ENCODE data around the gene SKI.

SKI gene

DNA sequence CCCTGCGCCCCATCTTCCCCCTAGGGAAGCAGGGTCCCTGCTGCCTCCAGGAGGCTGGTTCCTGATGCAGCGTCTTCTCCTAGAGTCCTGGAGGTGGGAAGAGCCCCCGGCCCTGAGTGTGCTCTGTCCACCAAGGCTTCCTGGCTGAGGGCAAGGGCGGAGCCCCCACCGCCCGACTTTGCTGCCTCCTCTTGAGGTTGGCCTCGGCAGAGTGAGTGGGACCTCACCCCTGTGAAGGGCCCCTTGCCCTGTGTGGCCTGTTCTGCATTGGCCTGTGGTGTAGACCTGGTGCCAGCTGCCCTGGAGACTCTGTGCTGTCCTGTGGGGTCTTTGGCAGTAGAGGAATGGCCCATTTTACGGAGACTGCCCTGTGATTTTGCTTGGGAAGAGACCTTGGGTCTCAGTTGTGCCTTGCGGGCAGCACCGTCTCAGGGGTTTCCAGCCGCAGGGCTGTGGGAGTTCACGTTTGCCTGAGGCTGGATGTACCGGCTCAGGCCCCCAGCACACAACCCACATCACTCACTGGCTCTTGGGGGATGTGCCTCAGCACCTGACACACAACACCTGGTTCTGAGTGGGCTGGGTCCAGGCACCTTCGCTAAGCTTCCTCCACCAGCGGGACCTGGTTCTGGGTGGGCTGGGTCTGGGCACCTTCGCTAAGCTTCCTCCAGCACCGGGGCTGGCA is 73.6 kb downstream of the SKI start:
- no peak overlapping the region for H3K4me3 ChIP-seq (ENCODE audit: low read depth, low read length)
- TF ChIP-seq MYC (IDR thresholded peaks at IDR 0.05; ENCODE audit: low read depth, low read length) (no peak), POLR2A (IDR thresholded peaks at IDR 0.05; ENCODE audit: extremely low read depth, insufficient read length) (no peak)
- TF ChIP-seq, protein P1, sequence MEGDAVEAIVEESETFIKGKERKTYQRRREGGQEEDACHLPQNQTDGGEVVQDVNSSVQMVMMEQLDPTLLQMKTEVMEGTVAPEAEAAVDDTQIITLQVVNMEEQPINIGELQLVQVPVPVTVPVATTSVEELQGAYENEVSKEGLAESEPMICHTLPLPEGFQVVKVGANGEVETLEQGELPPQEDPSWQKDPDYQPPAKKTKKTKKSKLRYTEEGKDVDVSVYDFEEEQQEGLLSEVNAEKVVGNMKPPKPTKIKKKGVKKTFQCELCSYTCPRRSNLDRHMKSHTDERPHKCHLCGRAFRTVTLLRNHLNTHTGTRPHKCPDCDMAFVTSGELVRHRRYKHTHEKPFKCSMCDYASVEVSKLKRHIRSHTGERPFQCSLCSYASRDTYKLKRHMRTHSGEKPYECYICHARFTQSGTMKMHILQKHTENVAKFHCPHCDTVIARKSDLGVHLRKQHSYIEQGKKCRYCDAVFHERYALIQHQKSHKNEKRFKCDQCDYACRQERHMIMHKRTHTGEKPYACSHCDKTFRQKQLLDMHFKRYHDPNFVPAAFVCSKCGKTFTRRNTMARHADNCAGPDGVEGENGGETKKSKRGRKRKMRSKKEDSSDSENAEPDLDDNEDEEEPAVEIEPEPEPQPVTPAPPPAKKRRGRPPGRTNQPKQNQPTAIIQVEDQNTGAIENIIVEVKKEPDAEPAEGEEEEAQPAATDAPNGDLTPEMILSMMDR (IDR thresholded peaks at IDR 0.05; ENCODE audit: low read depth, low read length) = no peak

DNA sequence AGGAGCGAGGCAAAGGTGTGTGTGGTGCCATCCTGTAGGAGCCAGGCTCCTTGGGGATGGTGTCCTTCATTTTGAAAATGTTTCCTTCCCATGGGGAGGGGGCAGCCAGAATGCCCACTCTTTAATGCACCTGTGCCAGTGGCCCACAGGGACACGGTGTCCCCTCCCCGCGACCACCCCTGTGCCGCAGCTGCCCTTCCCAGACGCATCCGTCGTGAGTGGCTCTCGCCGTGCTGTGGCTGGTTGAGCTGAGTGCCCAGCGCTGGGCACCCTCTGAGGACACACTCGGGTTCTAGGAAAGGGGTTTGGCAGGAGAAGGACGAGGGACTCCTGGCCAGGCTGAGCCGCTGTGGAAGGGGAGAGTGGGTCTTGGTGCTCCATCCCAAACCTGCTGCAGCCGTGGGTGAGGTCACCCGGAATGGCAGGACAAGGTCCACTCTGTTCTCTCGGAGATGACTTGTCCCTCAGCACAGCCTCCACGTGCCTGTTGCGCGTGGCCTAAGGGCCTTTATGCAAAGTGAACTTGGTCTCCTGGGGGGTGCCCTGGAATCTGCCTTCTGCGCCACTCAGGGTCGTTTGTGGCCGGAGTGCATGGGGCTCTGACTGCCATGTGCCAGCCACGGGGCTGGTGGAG is 74.3 kb downstream of the SKI start:
- H3K4me3 ChIP-seq (ENCODE audit: low read depth, low read length) = no peak overlapping the region
- DNase-seq (ENCODE audit: low read depth) = no peak
- TF ChIP-seq POLR2A (IDR thresholded peaks at IDR 0.05; ENCODE audit: extremely low read depth, insufficient read length) = no peak
- no peak for TF ChIP-seq MYC (IDR thresholded peaks at IDR 0.05; ENCODE audit: low read depth, low read length)
- TF ChIP-seq, protein P2, sequence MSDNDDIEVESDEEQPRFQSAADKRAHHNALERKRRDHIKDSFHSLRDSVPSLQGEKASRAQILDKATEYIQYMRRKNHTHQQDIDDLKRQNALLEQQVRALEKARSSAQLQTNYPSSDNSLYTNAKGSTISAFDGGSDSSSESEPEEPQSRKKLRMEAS (IDR thresholded peaks at IDR 0.05; ENCODE audit: low read depth, low read length) = no peak
- TF ChIP-seq, protein P1 (IDR thresholded peaks at IDR 0.05; ENCODE audit: low read depth, low read length) = no peak

More for the DNA sequence above, 73.6 kb downstream of the SKI start:
- DNase-seq (ENCODE audit: low read depth) = no peak

DNA sequence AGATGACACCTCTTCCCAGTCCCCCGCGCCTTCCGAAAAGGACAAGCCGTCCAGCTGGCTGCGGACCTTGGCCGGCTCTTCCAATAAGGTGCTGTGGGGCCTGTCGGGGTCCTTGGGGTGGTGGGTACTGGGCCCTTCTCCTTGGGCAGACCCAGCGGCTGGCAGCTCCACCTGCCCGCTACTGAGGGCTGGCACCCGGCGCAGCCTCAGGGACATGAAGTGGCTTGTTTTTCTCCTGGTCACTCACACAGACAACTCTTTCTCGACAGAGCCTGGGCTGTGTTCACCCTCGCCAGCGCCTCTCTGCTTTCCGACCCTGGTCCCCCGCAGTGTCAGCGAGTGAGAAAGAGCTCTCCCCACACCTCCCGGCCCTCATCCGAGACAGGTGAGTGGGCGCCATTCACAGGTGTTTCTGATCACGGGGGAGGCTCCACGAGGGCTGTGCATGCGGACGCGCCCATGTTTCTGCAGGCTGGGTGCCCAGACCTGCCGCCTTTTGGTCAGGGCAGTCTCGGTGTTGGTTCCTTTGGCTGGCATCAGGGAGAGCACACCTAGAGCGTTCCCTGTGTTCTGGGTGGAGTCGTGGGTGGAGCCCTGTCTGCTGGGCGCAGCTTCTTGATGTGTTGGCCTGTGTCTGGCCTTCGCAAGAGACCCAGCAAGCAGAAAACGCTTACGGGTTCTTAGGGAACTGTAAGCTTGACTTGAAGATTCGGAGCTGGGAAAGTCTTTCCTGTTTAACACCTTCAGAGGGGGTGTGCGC is 75.1 kb downstream of the SKI start:
- no peak for DNase-seq (ENCODE audit: low read depth)
- no peak overlapping the region for H3K4me3 ChIP-seq (ENCODE audit: low read depth, low read length)
- TF ChIP-seq MYC (IDR thresholded peaks at IDR 0.05; ENCODE audit: low read depth, low read length) = no peak
- TF ChIP-seq, protein P2 (IDR thresholded peaks at IDR 0.05; ENCODE audit: low read depth, low read length) = no peak
- no peak for TF ChIP-seq POLR2A (IDR thresholded peaks at IDR 0.05; ENCODE audit: extremely low read depth, insufficient read length)
- TF ChIP-seq, protein P1 (IDR thresholded peaks at IDR 0.05; ENCODE audit: low read depth, low read length) = no peak

DNA sequence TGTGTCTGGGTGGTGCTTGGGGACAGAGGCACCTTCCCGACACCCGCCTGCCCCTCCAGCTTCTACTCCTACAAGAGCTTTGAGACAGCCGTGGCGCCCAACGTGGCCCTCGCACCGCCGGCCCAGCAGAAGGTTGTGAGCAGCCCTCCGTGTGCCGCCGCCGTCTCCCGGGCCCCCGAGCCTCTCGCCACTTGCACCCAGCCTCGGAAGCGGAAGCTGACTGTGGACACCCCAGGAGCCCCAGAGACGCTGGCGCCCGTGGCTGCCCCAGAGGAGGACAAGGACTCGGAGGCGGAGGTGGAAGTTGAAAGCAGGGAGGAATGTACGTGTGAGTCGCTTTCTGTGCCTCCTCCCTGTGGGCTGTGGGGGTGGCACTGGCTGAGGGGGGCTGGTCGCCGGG is 75.7 kb downstream of the SKI start:
- TF ChIP-seq, protein P2 (IDR thresholded peaks at IDR 0.05; ENCODE audit: low read depth, low read length) = no peak
- no peak for TF ChIP-seq MYC (IDR thresholded peaks at IDR 0.05; ENCODE audit: low read depth, low read length)
- DNase-seq (ENCODE audit: low read depth) = no peak
- H3K4me3 ChIP-seq (ENCODE audit: low read depth, low read length) = no peak overlapping the region

DNA sequence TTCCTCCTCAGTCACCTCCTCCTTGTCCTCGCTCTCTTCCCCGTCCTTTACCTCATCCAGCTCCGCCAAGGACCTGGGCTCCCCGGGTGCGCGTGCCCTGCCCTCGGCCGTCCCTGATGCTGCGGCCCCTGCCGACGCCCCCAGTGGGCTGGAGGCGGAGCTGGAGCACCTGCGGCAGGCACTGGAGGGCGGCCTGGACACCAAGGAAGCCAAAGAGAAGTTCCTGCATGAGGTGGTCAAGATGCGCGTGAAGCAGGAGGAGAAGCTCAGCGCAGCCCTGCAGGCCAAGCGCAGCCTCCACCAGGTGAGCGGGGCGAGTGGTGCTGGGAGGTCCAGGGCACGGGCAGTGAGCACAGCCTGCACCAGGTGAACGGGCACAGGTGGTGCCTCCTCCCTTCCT is 76.2 kb downstream of the SKI start:
- DNase-seq (ENCODE audit: low read depth) = no peak
- TF ChIP-seq, protein P2 (IDR thresholded peaks at IDR 0.05; ENCODE audit: low read depth, low read length) = no peak
- TF ChIP-seq MYC (IDR thresholded peaks at IDR 0.05; ENCODE audit: low read depth, low read length) (no peak), POLR2A (IDR thresholded peaks at IDR 0.05; ENCODE audit: extremely low read depth, insufficient read length) (no peak)
- TF ChIP-seq, protein P1 (IDR thresholded peaks at IDR 0.05; ENCODE audit: low read depth, low read length) = no peak
- no peak overlapping the region for H3K4me3 ChIP-seq (ENCODE audit: low read depth, low read length)
